NCI-H2081 treated with DMSO at 0.1 percent for 48 hours (cell line): ENCODE measurements around the gene CENPP.
"Not testable (repeated sequence)": the region's sequence is repeated elsewhere in the genome, so short reads cannot be mapped to it uniquely, and the experiment has no call there.

Source experiments
- DNase-seq: peaks from one replicate; lab custom pipeline; 2025; lab: John Stamatoyannopoulos, UW

The CENPP gene

DNA sequence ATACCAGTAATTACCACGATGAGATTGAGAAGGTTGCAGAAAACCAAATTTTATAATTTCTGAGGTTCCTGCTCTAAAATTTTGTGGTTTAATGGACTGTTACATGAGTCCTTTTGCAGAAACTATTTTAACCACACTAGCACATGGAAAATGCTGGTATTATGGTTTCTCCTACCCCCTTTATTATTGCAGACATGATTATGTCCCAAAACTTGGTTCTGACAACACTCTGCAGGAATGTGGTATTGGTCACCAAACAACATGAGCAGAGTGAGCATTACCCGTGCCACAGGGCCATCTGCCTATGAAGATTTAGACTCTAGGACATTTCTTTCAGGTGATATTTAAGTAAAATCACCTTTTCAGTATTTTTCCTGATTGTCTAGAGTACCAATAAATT, 212.8 kb downstream of the CENPP start:
- no peak for DNase-seq

- DNase-seq, result no peak
These were observed 218.2 kb downstream of the CENPP start for GRCh38 chr9:92543972-92544371.

DNA sequence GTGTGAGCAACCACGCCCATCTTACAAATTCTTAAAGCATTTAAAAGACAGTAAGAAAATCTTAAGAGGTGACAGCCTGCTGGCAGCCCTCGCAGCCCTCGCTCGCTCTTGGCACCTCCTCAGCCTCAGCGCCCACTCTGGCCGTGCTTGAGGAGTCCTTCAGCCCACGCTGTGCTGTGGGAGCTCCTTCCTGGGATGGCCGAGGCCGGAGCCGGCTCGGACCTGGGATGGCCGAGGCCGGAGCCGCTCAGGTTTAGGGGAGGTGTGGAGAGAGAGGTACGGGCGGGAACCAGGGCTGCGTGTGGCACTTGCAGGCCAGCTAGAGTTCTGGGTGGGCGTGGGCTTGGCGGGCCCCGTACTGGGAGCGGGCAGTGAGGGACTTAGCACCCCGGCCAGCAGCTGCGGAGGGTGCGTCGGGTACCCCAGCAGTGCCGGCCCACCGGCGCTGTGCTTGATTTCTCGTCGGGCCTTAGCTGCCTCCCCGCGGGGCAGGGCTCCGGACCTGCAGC, 219.3 kb downstream of the CENPP start:
- no peak for DNase-seq

DNA sequence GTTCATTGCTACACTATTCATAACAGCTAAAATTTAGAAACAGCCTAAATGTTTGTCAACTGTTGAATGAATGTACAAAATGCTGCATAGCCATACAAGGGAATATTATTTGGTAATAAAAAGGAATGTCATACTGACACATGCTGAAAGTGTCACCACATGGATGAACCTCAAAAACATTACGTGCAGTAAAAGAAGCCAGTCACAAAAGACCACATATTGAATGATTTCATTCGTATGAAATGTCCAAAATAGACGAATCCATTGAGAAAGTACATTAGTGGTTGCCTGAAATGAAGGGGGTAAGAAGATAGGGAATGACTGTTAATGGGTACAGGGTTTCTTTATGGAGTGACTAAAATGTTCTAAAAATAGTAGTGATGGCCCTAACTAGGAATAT, 221.6 kb downstream of the CENPP start:
- DNase-seq, result no peak

GRCh38 chr9:92550765-92551164, 225.0 kb downstream of the CENPP start:
- DNase-seq, result no peak

DNA sequence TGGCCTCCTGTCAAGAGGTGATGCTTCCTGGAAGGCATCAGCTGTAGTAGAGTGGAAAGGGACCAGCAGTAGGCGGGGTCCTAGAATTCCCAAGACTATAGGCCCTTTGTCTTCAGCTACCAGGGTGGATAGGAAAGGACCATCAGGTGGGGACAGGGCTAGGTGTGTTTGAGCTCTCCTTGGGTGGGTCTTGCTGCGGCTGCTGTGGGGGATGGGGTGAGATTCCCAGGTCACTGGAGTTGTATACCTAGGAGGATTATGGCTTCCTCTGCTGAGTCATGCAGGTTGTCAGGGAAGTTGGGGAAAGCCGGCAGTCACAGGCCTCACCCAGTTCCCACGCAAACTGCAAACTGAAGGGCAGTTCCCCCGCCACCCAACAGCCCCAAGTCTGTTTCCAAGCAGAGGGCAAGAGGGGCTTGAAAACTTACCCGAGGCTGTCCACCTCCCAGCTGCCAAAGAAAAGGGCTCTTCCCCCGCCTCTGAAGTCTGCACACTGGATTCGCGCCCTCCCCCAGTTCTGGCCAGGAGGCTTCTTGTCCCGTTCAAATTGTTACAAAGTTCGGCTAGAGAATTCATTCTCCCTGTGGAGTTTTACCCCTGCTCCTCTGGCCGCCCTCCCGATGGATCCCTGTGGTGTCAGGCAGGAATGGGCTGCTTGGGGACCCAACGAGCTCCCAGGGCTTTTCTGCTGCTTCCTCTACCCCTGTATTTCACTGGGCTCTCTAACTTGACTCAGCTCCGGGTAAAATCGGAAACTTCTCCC, 233.0 kb downstream of the CENPP start:
- no peak for DNase-seq

GRCh38 chr9:92561374-92562330, 235.9 kb downstream of the CENPP start:
- DNase-seq, result no peak

DNA sequence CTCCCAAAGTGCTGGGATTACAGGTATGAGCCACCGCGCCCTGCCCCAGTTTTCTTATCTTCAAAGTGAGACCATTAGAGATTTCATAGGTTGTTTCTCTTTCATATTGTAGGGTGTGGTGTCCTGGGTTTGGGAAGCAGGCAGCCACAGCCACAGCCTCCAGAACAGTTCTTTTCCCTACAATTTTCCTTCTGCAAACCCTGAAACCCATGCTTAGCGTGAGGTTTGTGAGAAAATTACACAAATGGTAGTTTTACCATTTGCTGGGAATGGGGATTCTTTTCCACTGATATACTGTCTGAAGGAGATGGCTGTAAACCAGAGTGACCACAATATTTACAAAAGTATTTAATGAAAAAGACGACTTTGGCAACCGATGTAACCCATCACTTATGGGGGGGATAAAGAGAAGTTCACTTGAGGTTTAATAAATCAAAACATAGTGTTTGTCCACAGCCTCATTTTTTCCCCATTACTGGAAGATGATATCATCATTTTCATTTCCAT, 236.8 kb downstream of the CENPP start:
- no peak for DNase-seq

GRCh38 chr9:92563116-92564100, 237.7 kb downstream of the CENPP start:
- DNase-seq, result no peak

GRCh38 chr9:92564504-92564903, 238.8 kb downstream of the CENPP start:
- no peak for DNase-seq

DNA sequence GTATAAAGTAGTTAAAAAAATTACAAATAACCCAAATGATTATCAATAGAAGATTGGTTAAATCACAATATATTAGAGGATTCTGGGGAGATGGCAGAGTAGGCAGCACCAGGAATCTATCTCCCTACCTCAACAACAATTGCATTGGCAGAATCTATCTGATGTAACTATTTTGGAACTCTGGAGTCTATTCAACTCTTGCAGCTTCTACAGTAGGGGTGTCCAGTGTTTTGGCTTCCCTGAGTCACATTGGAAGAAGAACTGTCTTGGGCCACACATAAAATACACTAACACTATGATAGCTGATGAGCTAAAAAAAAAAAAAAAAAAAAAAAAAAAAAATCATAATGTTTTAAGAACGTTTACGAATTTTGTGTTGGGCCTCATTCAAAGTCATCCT, 239.2 kb downstream of the CENPP start:
- no peak for DNase-seq

DNA sequence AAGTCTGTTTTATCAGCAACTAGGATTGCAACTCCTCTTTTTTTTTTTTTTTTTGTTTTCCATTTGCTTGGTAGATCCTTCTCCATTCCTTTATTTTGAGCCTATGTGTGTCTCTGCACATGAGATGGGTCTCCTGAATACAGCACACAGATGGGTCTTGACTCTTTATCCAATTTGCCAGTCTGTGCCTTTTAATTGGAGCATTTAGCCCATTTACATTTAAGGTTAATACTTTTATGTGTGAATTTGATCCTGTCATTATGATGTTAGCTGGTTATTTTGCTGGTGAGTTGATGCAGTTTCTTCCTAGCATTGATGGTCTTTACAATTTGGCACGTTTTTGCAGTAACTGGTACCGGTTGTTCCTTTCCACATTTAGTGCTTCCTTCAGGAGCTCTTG, 246.1 kb downstream of the CENPP start:
- not testable (repeated sequence) for DNase-seq

- not testable (repeated sequence) for DNase-seq
These were observed 247.9 kb downstream of the CENPP start for GRCh38 chr9:92573612-92574011.

DNA sequence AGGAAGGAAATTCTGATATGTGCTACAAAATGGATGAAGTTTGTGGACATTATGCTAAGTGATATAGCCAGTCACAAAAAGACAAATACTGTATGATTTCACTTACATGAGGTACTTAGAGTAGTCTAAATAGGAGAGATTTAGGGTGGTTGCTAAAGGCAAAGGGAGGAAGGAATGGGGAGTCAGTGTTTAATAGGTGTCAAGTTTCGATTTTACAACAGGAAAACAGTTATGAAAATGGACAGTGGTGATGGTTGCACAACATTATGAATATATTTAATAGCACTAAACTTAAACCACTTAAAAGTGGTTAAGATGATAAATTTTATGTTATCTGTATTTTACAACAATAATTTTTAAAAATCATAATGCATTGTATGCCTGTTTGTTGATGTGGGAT, 250.4 kb downstream of the CENPP start:
- DNase-seq, result no peak

- DNase-seq, result no peak
These were observed 264.2 kb downstream of the CENPP start for GRCh38 chr9:92589923-92590322.

GRCh38 chr9:92590377-92590776, 264.6 kb downstream of the CENPP start:
- DNase-seq, result no peak

DNA sequence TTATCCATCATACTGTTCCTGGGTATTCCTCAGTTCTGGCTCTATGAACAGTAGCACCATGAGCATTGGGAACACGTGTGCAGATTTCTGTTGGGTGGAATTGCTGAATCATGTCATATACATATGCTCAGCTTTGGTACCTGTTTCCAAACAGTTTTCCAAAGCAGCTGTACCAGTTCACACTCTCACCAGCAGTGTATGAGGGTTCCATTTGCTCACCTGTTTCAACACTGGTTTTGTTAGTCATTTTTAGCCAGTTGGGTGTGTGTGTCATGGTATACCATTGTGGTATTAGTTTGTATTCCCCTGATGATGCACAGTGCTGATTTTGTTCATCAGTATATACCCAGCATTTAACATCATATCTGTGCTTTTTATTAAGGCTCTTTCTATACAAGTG, 266.8 kb downstream of the CENPP start:
- no peak for DNase-seq

- no peak for DNase-seq
These were observed 267.5 kb downstream of the CENPP start for GRCh38 chr9:92592946-92593861.

DNA sequence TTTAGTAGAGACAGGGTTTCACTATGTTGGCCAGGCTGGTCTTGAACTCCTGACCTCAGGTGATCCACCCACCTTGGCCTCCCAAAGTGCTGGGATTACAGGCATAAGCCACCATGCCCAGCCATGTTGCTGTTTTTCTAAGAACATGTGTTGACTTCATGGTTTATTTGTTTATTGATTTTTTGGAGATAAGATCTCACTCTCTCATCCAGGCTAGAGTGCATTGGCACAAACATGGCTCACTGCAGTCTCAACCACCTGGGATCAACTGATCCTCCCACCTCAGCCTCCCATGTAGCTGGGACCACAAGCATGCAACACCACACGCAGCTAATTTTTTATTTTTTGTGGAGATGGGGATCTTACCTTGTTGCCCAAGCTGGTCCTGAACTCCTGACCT, 269.3 kb downstream of the CENPP start:
- not testable (repeated sequence) for DNase-seq

DNA sequence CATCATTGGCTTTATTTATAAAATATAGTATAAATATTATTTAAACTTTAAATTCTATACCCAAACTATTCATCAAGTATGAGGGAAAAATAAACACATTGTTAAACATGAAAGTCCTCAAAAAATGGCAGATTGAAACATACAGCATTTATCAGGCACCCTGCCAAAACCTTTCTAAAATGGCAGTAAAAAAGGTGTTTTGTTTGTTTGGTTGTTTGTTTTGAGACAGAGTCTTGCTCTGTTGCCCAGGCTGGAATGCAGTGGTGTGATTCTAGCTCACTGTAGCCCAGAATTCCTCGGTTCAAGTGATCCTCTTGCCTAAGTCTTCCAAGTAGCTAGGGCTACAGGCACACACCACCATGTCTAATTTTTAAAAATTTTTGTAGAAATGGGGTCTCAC, 270.2 kb downstream of the CENPP start:
- DNase-seq, result no peak
